Measurements from ENCODE around the gene AMZ1.
"Not testable (repeated sequence)": the region's sequence is repeated elsewhere in the genome, so short reads cannot be mapped to it uniquely, and the experiment has no call there.

AMZ1 gene

GRCh38 chr7:2665359-2665791 is 22.6 kb upstream of the AMZ1 start:
- Mint-ChIP-seq H3K9me3 (no peaks in the 10 kb centered on the region), H3K27me3 (peaks cover 30% of the 10 kb centered on the region), H3K27ac (ENCODE audit: low read depth) (no peak overlapping the region), H3K4me3 (no peak overlapping the region), H3K4me1 (peaks cover 7% of the 10 kb centered on the region), H3K36me3 (ENCODE audit: insufficient read depth) (no peaks in the 10 kb centered on the region)
- no peak for ATAC-seq (replicated peaks; ENCODE audit: extremely low read depth, poor library complexity, severe bottlenecking)
- no peak for DNase-seq (ENCODE audit: low spot score in 2 of 2)

GRCh38 chr7:2666155-2666554 is 21.8 kb upstream of the AMZ1 start:
- H3K27me3 Mint-ChIP-seq: peaks cover 38% of the 10 kb centered on the region
- H3K27ac Mint-ChIP-seq (ENCODE audit: low read depth): no peak overlapping the region
- no peaks in the 10 kb centered on the region for H3K9me3 Mint-ChIP-seq
- no peaks in the 10 kb centered on the region for H3K36me3 Mint-ChIP-seq (ENCODE audit: insufficient read depth)
- no peak for DNase-seq (ENCODE audit: low spot score in 2 of 2)
- H3K4me1 Mint-ChIP-seq: peaks cover 15% of the 10 kb centered on the region
- ATAC-seq (replicated peaks; ENCODE audit: extremely low read depth, poor library complexity, severe bottlenecking): no peak
- no peak overlapping the region for H3K4me3 Mint-ChIP-seq

- Mint-ChIP-seq H3K4me3 (no peak overlapping the region), H3K27me3 (peaks cover 39% of the 10 kb centered on the region)
These were observed 21.3 kb upstream of the AMZ1 start for GRCh38 chr7:2666588-2667250.

DNA sequence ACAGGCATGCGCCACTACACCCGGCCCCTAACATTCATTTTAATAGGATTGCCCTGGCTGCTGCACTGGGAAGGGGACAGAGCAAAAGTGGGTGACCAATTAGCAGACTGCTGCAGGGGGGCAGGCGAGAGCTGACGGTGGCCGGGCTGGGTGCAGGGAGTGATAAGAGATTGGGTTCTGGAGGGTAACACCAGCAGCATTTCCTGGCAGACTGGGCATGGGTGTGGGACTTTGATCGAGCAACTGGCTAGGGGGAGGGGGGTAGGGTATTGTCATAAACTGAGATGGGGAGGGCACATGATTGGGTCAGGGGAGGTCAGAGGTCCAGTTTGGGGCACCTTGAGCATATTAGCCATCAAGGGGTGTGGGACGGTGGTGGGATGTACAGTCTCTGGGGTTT is 20.2 kb upstream of the AMZ1 start:
- Mint-ChIP-seq H3K36me3 (ENCODE audit: insufficient read depth) (no peaks in the 10 kb centered on the region), H3K4me1 (peaks cover 16% of the 10 kb centered on the region), H3K27ac (ENCODE audit: low read depth) (peak overlapping the region; percentile 79), H3K9me3 (no peaks in the 10 kb centered on the region), H3K27me3 (peaks cover 39% of the 10 kb centered on the region), H3K4me3 (no peak overlapping the region)
- DNase-seq (ENCODE audit: low spot score in 2 of 2): no peak
- ATAC-seq (replicated peaks; ENCODE audit: extremely low read depth, poor library complexity, severe bottlenecking): no peak

More at GRCh38 chr7:2666588-2667250, 21.3 kb upstream of the AMZ1 start:
- no peak for DNase-seq (ENCODE audit: low spot score in 2 of 2)
- Mint-ChIP-seq H3K36me3 (ENCODE audit: insufficient read depth) (no peaks in the 10 kb centered on the region), H3K27ac (ENCODE audit: low read depth) (no peak overlapping the region), H3K9me3 (no peaks in the 10 kb centered on the region), H3K4me1 (peaks cover 16% of the 10 kb centered on the region)
- no peak for ATAC-seq (replicated peaks; ENCODE audit: extremely low read depth, poor library complexity, severe bottlenecking)

DNA sequence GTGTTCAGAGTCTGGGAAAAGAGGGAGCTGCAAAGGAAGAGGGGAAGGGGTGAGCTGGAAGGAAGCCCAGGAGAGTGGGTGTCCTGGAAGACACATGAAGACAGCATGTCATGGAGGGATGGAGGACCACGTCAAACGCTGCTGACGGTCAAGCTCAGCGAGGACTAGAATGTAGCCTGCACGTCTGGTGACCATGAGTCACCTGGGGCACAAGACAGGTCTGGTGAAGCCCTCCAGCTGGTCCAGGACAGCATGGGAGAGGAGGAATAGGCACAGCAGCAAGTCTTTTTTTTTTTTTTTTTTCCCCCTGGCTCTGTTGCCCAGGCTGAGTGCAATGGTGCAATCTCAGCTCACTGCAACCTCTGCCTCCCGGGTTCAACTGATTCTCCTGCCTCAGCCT is 19.6 kb upstream of the AMZ1 start:
- DNase-seq (ENCODE audit: low spot score in 2 of 2) (no peak), ATAC-seq (replicated peaks; ENCODE audit: extremely low read depth, poor library complexity, severe bottlenecking) (no peak)
- H3K4me3 Mint-ChIP-seq: no peak overlapping the region
- H3K9me3 Mint-ChIP-seq: no peaks in the 10 kb centered on the region
- H3K27ac Mint-ChIP-seq (ENCODE audit: low read depth): no peak overlapping the region
- H3K36me3 Mint-ChIP-seq (ENCODE audit: insufficient read depth): no peaks in the 10 kb centered on the region
- H3K27me3 Mint-ChIP-seq: peaks cover 39% of the 10 kb centered on the region
- H3K4me1 Mint-ChIP-seq: peaks cover 16% of the 10 kb centered on the region

DNA sequence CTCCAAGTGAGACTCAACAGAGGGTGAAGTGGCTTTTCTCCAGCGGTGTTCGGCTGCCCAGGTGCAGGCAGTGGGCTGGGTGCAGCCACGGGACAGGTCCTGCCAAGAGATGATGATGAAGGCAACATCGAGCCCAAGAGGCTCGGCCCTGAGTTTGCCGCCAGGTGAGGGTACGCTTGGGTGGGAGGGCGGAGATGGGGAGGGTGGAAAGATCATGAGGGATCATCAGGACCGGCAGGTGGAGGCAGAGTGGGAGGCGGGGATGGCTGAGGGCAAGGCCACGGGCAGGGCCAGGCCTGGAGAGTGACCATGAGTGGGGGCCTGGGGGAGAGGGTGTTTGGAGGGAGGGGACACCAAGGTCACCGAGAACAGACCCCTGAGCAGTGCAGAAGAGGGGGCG is 17.8 kb upstream of the AMZ1 start:
- H3K4me1 Mint-ChIP-seq: peaks cover 16% of the 10 kb centered on the region
- DNase-seq (ENCODE audit: low spot score in 2 of 2) (no peak), ATAC-seq (replicated peaks; ENCODE audit: extremely low read depth, poor library complexity, severe bottlenecking) (no peak)
- H3K27me3 Mint-ChIP-seq: peaks cover 39% of the 10 kb centered on the region
- H3K4me3 Mint-ChIP-seq: no peak overlapping the region
- H3K36me3 Mint-ChIP-seq (ENCODE audit: insufficient read depth): no peaks in the 10 kb centered on the region
- H3K27ac Mint-ChIP-seq (ENCODE audit: low read depth): peak overlapping the region; percentile 74
- H3K9me3 Mint-ChIP-seq: no peaks in the 10 kb centered on the region

- Mint-ChIP-seq H3K4me1 (peaks cover 16% of the 10 kb centered on the region), H3K4me3 (peak overlapping the region; percentile 9)
These were observed 17.1 kb upstream of the AMZ1 start for GRCh38 chr7:2670720-2671391.

DNA sequence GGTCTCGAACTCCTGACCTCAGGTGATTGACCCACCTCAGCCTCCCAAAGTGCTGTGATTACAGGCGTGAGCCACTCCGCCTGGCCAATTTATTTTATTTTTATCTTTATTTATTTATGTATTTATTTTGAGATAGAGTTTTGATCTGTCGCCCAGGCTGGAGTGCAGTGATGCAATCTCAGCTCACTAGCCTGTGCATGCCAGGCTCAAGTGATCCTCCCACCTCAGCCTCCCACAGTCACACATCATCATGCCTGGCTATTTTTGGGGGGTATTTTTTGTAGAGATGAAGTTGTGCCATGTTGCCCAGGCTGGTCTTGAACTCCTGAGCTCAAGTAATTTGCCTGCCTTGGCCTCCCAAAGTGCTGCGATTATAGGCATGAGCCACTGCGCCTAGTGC is 14.8 kb upstream of the AMZ1 start:
- ATAC-seq (replicated peaks; ENCODE audit: extremely low read depth, poor library complexity, severe bottlenecking); DNase-seq (ENCODE audit: low spot score in 2 of 2); H3K36me3 Mint-ChIP-seq (ENCODE audit: insufficient read depth); H3K27ac Mint-ChIP-seq (ENCODE audit: low read depth); H3K4me1 Mint-ChIP-seq; H3K9me3 Mint-ChIP-seq; H3K4me3 Mint-ChIP-seq: not testable (repeated sequence)
- H3K27me3 Mint-ChIP-seq: peaks cover 24% of the 10 kb centered on the region

More at GRCh38 chr7:2670720-2671391, 17.1 kb upstream of the AMZ1 start:
- ATAC-seq (replicated peaks; ENCODE audit: extremely low read depth, poor library complexity, severe bottlenecking): no peak
- peaks cover 39% of the 10 kb centered on the region for H3K27me3 Mint-ChIP-seq
- H3K9me3 Mint-ChIP-seq: no peaks in the 10 kb centered on the region
- peak; percentile 44 to 53 for DNase-seq (ENCODE audit: low spot score in 2 of 2)
- H3K27ac Mint-ChIP-seq (ENCODE audit: low read depth): peak overlapping the region; percentile 74
- H3K36me3 Mint-ChIP-seq (ENCODE audit: insufficient read depth): no peaks in the 10 kb centered on the region

- no peak for DNase-seq (ENCODE audit: low spot score in 2 of 2)
- Mint-ChIP-seq H3K27ac (ENCODE audit: low read depth) (no peak overlapping the region), H3K36me3 (ENCODE audit: insufficient read depth) (no peaks in the 10 kb centered on the region), H3K4me3 (no peak overlapping the region), H3K9me3 (no peaks in the 10 kb centered on the region), H3K27me3 (peaks cover 19% of the 10 kb centered on the region), H3K4me1 (peaks cover 9% of the 10 kb centered on the region)
- ATAC-seq (replicated peaks; ENCODE audit: extremely low read depth, poor library complexity, severe bottlenecking): no peak
These were observed 14.1 kb upstream of the AMZ1 start for GRCh38 chr7:2673934-2674333.

- no peaks in the 10 kb centered on the region for H3K9me3 Mint-ChIP-seq
- peaks cover 9% of the 10 kb centered on the region for H3K4me1 Mint-ChIP-seq
- H3K4me3 Mint-ChIP-seq: no peak overlapping the region
- no peaks in the 10 kb centered on the region for H3K36me3 Mint-ChIP-seq (ENCODE audit: insufficient read depth)
- DNase-seq (ENCODE audit: low spot score in 2 of 2) (no peak), ATAC-seq (replicated peaks; ENCODE audit: extremely low read depth, poor library complexity, severe bottlenecking) (no peak)
- H3K27ac Mint-ChIP-seq (ENCODE audit: low read depth): no peak overlapping the region
- H3K27me3 Mint-ChIP-seq: peaks cover 9% of the 10 kb centered on the region
These were observed 12.7 kb upstream of the AMZ1 start for GRCh38 chr7:2675256-2675764.

- H3K9me3 Mint-ChIP-seq; ATAC-seq (replicated peaks; ENCODE audit: extremely low read depth, poor library complexity, severe bottlenecking); DNase-seq (ENCODE audit: low spot score in 2 of 2); H3K36me3 Mint-ChIP-seq (ENCODE audit: insufficient read depth); H3K27me3 Mint-ChIP-seq; H3K4me3 Mint-ChIP-seq; H3K4me1 Mint-ChIP-seq; H3K27ac Mint-ChIP-seq (ENCODE audit: low read depth): not testable (repeated sequence)
These were observed 11.4 kb upstream of the AMZ1 start for GRCh38 chr7:2676576-2676975.

GRCh38 chr7:2678454-2678853 is 9.5 kb upstream of the AMZ1 start:
- H3K4me3 Mint-ChIP-seq; H3K4me1 Mint-ChIP-seq; H3K9me3 Mint-ChIP-seq; ATAC-seq (replicated peaks; ENCODE audit: extremely low read depth, poor library complexity, severe bottlenecking); H3K36me3 Mint-ChIP-seq (ENCODE audit: insufficient read depth); H3K27ac Mint-ChIP-seq (ENCODE audit: low read depth); DNase-seq (ENCODE audit: low spot score in 2 of 2): not testable (repeated sequence)
- peaks cover 10% of the 10 kb centered on the region for H3K27me3 Mint-ChIP-seq

Measured in central memory CD8-positive, alpha-beta T cell (primary cell).